CD4-positive, alpha-beta T cell treated with Interferon alpha-2 for 1 hour (primary cell): Measurements from ENCODE around the gene PAPPA2.

ENCODE experiments used
- DNase-seq, 2 donors: peaks; one replicate each; pipeline ENCODE4 v3.0.0-alpha.2; 2020 to 2022

PAPPA2 gene

DNA sequence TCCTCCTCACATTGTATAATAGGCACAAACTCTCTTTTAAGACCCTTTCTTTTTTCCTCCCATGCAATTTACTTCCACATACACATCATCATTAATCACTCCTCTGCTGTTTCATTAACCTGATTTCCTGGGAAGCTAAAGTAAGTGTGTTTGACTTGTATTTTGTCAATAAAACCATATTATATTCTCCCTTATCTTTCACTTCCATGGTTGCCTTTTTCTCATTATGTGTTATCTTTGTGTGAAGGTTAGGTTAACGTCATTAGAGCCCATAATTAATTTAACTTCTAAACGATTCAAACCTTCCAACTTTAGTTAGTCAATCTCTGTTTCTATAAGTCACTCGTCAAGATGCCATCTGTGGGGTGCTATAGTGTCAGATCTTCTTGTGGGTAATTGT lies 313.0 kb downstream of the PAPPA2 start:
- DNase-seq = no peak

DNA sequence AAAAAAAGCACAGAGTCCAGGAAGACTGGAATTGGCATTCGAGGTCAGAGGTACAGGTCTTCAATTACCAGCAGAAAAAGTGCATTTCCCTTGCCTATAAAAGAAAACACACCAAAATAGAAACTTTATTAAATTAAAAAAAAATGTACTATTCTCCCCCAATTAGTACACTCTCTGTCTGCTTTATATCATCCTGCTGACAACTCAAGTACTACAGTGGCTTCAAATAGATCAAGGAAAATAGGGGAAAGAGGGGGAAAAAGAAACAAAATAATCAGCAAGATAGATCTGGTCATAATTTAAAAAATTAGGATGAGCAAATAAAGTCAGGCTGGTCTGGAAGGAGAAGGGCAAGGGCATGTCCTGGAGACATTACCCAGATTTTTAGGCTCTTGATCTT lies 315.1 kb downstream of the PAPPA2 start:
- no peak for DNase-seq

DNA sequence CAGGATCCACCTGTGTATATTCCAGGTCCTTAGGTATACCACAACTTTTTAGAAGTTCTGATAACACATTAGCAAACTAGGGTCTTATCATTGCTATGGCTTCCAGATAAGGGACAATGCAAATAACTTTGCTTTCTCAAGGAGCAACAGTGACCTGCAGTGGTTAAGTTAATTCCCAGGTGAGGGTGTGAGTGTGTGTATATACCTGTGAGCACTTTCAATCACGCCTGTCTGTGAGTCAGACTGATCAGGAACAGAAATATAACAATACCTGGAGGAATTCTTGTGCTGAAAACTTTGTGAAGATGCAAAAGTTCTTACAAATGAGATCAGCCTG lies 317.0 kb downstream of the PAPPA2 start:
- no peak for DNase-seq

DNA sequence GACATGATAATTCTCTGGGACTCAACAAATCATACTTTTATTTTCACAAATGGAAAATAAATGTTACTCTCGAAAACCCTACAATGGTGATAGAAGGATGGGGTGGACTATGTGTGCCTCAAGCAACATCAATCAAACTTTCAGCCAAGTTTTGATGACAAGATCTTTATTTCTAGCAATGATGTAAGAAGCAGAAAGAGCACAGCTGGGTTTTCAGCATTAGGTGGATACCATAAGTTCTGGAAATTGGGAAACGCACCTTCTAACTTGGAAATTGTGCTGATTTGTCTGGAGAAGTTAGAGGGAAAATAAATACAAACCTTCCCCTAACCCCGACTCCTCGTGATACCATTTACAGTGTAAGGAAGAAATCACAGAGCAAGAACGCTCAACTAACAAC lies 320.3 kb downstream of the PAPPA2 start:
- no peak for DNase-seq

DNA sequence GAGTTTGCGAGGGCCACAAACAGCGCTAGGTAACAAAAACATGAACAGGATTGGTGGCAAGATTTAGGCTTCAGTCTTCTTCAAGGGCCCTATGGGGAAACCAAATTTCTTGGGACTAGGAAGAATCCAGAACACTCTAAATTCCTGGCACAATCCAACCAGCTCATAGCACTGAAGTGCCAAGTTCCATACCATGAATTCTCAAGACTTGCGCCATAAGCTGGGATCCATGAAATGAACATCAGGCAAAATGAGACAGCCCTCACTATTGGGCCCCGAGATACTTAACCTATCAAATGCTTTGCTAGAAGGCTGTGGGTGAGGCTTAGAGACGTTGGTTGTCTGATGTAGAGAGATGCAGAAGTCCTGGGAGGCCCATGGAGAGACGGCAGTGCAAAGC lies 322.1 kb downstream of the PAPPA2 start:
- no peak for DNase-seq

DNA sequence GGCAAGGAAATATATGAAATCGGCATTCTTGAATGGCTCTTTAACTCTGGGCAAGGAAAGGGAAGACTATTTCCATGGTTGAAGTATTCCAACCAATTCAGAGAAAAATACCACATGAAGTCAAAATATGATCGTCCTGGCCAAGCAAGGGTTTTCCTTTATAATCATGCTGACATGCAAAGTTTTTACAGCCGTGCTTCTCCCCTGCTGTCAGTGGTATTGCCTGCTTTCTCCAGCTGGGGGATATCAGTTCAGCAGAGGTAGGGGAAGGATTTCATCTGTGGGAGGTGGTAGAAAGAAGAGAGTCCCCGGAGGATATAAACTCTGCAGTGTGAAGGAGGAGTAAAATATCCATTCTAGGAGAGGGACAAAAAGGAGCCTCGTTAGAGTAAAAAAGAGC lies 322.8 kb downstream of the PAPPA2 start:
- no peak for DNase-seq

DNA sequence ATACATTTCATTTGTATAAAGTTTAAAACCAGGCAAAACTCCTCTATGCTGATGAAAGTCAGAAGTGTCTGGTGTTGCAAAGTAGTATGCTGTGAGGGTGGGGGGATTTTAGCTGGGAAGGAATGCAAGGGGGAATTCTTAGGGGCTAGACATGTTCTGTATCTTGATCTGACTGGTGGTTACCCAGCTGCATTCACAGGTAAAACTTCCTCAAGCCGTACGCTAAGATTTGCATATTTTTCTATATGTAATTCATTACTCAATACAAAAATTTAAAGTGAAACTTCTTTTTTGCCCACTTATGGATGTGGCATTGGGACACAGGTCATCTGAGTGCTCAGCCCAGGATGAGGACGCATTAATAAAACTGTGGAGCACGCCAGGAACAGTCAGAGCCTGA lies 323.3 kb downstream of the PAPPA2 start:
- no peak for DNase-seq

DNA sequence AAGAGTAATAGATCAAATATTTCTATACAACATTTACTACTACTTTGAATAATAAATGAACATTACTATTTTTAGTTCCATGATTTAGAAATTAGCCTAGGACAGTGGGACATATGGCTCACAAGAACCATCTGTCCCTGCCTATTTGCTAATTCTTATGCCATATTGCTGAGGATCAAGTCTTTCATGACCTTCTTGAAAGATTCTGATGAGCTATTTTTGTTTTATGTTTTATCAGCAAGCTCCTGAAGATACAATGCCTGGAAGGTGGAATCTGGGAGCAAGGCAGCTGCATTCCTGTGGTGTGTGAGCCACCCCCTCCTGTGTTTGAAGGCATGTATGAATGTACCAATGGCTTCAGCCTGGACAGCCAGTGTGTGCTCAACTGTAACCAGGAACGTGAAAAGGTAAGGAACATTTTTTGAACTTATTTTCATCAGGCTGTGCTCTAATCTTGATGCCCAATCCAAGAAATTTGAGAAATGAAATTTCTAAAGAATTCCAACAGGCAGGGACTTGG lies 326.7 kb downstream of the PAPPA2 start:
- no peak for DNase-seq

DNA sequence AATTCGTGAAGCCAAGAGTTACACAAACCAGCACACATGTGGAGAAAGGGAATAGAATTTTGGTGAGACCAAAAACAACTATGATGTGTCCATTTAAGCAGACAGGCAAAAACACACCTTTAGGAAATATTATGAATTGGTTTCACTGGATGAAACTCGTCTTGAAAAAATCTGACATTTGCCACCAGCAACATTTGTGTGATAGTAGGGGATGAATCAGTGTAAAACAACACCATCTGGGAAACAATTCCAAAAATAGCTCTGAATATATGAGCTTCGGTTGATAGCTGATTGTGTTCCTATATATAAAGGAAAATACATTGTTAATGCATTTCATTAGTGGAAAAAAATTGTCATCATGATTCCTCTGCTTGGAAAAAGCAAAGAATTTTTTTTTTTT lies 327.8 kb downstream of the PAPPA2 start:
- DNase-seq = no peak

DNA sequence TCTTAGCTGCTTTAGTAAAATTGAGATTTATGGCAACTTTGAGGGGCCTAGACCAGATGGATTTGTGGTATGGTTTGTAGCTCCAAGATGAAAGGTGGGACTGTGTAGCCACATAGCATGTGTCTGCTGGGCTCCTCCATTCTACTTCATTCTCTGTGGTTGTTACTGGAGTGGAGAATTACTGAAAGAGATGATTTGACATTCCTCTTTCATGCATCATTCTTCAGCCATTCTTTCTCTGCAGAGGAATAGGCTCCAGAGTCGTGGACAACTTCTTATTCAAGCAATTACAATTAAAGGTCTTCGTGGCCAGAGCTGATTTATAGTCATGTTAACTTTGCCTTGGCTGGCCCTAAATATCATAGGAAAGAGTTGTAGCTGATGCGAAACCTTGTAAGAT lies 328.9 kb downstream of the PAPPA2 start:
- DNase-seq = no peak

DNA sequence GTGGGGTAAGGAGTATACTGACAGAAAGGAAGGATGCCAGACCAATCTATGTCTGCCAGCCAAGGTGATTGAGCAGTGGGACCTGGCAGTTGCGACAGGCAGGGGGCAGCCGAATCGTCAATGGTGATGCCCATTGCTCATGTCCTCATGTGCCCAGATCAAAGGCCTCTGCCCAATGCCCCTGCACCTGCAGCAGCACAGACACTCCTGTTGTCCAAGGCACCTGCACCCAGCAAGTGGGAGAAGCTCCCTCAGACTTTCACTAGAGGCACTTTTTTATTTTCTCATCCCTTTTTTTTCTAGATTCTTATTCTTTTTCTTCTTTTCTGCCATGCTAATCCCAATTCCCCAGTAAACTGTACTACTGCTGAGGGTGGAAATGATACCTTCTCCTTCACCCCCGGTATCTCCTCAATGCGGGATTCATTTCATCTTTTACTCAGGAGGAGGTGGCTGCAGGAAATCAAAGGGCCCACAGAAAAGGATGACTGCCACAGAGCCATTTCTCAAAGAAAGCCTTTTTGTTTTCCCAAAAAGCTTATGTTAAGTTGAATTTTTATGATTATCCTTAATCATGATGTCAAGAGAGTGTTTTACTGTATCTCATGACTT lies 332.0 kb downstream of the PAPPA2 start:
- DNase-seq = no peak

DNA sequence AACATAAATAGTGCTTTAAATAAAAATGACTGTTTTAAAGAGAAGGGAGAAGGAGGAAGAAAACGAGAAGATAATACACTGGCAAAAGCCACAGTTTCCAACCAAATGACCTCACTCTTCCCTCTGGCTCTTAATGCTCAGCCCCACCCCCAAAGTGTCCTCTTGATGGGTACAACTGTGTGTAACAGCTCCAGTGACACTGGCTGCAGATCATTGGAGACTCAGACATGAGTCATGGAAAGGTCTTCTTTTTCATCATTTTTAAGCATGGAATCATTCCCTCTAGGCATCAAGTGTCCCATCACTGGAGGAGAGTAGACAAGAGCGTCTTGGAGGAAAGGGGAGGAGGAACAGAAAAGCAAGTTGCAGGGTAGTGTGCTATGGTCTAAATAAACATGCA lies 333.0 kb downstream of the PAPPA2 start:
- no peak for DNase-seq

DNA sequence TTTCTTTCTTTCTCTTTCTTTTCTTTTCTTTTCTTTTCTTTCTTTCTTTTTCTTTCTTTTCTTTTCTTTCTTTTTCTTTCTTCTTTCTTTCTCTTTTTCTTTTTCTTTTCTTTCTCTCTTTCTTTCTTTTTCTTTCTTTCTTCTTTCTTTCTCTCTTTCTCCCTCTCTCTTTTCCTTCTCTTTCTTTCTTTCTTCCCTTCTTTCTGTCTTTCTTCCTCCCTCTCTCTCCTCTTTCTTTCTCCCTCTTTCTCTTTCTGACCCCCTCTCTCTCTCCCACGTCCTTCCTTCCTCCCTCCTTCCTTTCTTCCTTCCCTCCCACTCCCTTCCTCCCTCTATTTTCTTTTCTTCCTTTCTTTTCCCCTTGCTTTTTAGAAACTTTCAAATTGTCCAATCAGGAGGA lies 333.6 kb downstream of the PAPPA2 start:
- no peak for DNase-seq

DNA sequence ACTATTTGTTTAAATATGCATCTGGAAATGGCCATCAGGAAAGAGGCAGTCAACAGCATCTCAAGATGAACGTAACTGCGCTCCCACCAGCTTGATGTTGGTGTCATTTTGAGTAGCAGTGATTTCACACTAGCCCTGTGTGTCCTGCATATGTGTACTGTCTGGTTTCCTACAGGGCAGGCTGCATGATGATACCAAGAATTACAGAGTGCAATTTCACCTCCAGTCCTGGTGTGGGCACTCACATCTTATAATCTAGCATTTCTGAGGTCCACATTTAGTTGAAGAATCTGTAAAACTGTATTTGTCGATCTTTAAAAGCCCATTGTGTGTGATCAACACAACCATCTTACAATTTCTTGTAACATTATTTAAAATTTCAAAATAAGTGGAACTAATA lies 336.4 kb downstream of the PAPPA2 start:
- no peak for DNase-seq

DNA sequence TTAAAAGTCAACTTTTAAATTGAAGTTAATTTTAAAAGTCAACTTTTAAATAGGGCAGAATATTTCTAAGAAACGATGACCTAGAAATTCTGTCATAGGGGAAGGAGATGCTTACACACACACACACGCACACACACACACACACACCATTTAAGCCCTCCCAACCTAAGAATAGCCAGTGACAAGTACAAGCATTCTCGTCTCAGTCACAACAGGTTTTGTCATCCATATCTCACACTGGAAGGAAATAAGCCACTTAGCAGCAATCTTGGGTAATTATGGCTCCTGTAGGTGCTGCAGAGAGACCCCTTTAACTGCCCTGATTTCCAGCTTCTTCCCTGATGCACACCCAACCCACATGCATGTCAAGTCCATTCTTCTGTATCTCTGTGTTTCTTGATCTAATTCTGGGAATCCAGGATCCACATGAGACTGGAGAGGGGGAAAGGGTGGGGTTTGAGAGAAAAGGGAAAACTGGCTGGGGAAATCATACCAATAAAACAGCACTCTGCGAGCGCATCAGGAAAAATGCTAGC lies 338.1 kb downstream of the PAPPA2 start:
- DNase-seq = no peak

DNA sequence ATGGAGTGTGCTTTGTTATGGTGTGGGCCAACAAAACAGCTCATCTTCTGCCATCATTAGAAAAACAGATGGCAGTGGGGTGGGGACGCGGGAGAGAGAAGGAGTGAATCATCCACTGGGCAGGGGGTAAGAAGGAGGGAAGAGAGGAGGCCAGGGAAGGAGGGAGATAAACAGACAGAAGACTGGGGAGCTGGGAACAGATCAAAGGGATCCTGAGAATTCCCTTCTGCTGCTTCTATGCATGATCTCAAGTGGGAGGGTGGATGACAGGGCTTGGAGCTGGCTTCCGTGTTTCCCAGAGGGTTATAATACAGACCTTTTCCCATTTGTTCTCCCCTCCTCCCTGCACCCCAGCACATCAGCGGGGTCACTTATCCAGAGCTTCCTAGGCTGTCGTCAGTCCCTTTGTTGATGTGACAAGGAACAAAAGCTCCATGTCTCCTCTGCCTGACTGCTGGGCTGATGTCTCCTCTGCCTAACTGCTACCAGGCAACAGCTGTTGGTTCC lies 338.6 kb downstream of the PAPPA2 start:
- no peak for DNase-seq

DNA sequence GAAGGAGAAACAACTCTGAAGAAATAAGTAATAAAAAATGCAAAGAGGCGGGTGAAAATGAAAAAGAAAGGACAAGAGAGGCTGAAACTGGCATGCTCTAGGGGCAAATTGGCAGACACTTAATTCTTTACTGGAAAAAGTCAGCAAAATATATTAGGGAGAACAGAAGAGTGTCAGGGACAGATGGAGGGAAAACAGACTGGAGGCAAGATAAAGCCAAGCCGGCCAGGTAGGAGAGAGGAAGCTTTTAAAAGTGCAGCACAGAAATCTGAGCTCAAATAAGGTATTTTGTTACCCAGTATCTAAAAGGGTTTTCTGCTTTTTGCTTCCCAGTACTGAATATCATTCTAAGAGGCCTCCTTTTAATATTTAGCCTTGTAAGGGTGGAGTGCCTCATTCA lies 339.3 kb downstream of the PAPPA2 start:
- no peak for DNase-seq

DNA sequence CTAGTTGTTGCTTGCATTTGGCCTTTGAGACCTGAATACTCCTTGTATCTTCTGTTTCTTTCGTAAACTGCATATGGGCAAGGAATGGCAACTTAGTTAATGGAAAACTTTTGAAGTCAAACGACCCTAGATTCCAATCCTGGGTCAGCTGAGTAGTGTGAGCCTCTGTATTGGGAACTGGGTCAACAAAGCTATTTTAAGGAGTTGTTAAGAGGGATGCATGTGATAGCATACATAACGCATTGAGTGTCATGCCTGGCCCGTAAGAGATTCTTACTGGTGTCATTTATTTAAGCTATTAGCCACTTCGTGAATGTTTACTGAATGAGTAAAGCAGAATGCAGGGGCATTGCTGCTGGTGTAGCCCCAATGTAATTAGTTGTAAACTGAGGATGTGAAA lies 340.1 kb downstream of the PAPPA2 start:
- no peak for DNase-seq

DNA sequence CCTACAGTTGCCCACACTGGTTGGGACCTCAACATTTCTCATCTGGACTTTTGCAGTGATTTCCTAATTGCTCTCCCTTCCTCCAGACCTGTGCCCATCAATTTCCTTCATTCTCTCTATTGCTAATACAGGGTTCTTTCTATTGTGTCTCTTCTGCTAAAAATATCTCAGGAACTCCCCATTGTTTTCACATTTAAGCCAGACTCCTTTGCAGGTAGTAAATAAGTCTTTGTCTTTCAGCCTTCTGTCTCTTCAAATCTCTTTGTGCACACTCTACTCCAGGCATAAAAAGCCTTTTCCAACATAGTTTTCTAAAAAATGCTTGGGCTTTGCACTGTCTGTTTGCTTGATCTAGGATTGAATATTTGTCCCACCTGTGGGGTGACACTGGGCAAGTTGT lies 340.6 kb downstream of the PAPPA2 start:
- DNase-seq = no peak

DNA sequence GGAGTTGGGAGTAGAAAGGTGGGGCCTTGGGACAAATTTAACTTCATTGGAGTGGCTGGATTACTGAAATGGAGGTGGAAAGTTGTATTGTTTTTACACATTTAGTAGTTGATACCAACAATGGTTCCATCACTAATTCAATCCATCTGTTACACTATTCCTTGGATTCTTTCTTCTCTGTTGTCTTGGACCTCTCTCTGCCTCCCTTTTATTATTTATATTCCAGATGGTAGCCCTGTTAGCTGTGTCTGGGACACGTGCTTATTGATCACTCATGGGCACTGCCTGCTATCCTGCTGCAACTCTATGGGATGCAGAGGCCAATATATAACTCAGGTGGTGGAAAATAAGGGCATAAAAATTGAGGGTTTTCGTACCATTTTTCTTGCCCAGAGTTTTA lies 346.3 kb downstream of the PAPPA2 start:
- no peak for DNase-seq

DNA sequence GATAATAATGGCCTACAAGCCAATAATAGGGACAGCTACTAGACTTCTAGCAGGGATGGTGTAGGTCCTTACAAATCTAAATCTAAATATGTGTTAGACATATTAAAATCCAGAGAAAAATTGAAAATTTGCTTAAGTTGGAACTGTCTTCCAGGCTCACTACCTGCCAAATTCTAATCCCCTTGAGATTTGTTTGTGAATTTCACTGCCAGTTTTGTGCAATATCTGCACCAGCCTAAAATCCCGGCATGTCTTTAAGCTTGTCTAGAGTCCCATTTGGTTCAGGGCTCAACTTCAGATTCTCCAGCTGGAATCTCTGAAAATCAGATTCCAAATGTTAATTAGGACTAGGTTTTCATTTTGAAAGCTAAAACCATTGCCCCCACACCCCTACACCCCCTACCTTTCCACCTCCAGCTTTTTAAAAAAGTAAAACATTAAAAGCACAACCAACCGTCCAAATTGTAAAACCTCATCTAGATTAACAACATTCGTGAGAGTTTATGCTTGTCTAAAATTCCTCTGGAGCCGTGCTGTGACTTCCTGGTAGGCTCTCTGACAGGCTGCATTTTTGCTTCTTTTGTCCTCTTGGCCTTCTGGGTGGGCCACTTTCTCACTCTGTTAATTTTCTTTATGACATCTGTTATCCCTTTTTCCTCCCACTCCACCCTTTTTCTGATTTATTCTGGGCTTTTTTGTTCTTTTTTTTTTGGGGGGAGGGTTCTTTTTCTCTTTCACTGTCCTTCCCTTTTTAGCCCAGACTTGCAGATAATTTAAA lies 348.7 kb downstream of the PAPPA2 start:
- DNase-seq = no peak

DNA sequence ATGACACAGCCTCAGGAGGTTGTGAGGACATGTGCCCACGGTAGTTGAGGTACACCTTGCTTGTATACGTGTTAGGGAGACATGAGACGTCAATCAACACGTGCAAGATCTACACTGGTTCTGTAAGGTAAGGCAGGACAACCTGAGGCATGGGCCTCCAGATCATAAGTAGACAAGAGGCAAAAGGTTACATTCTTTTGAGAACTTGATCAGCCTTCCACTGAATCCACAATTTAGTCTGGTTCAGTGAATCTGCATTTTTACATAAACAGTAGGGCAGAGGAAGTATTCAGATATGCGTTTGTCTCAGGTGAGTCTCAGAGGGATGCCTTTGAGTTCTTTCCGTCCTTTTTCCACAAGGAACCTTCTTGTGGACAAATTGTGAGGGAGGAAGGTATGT lies 352.6 kb downstream of the PAPPA2 start:
- no peak for DNase-seq

DNA sequence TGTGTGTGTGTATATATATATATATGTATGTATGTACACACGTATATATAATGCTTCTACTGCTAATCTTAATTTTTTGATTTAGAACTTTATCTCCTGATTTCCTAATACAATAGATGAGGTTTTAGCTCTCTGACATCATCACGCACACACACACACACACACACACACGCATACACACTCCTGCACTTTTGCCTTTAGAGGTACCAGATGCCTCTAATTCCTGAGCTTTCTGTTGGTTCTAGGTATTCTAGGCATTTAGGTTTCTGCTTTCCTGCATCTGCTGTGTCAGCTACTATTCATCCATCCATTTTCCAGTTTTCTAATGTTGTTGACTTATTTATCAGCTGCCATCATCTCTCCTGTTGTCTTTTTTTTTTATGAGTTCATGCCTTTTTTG lies 353.3 kb downstream of the PAPPA2 start:
- DNase-seq = no peak

DNA sequence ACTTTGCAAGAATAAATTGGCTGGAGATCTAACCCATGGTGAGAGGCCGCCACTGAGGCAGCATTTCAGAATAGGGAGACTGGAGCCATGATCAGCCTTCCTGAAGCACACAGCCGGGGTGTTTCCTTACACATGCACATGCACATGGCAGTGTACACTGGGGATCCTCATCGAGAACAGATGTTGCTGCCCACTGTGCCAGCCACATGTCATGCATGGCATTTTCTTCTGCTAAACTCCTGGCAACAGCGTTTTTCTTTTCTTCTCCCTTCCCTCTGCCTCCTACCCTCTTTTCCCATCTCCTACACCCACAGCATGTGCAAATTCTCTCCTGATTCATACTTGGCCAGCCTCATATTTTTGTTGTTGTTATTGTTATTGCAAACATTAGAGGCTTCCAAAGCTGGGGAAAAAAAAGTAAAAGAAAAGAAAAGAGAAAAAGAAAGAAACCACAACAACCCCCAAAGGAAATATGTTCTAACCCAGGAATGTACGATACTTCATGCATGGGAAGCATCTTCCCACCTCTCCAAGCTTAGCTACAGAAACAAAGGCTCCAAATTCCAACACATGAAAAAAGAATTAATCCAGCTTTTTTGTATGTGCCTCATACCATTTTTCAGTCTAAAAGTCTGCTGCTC lies 357.5 kb downstream of the PAPPA2 start:
- no peak for DNase-seq
